Endometrium (tissue), 2 donors: ENCODE data around the gene PTMS.
A peak's percentile ranks its signal among the peaks of the same experiment; 100 is the strongest.

Experiments
- FAIRE-seq: peaks from 2 replicates; lab custom pipeline; 2012; peaks lifted over from hg19 to GRCh38; lab: Jason Lieb, UNC
- donor health status: control.
- donor health status: control.

PTMS gene

GRCh38 chr12:6752167-6752920 is 13.8 kb upstream of the PTMS start:
- no peak for FAIRE-seq

GRCh38 chr12:6752921-6753771 is 13.0 kb upstream of the PTMS start, which contains the start of gene MLF2:
MLF2 (minus strand) TSS chr12:6753141; CDS start chr12:6752334, 807 bp downstream.
- peak; percentile 93 for FAIRE-seq

GRCh38 chr12:6753772-6754356 is 12.3 kb upstream of the PTMS start:
- FAIRE-seq: no peak

GRCh38 chr12:6754411-6754810 is 11.8 kb upstream of the PTMS start:
- no peak for FAIRE-seq

- no peak for FAIRE-seq
Measured at GRCh38 chr12:6757028-6757690, 9.0 kb upstream of the PTMS start.

- no peak for FAIRE-seq
Measured at GRCh38 chr12:6758506-6759095, 7.6 kb upstream of the PTMS start.

GRCh38 chr12:6759741-6760140 is 6.4 kb upstream of the PTMS start:
- FAIRE-seq: no peak

- FAIRE-seq: no peak
Measured at GRCh38 chr12:6763380-6763779, 2.8 kb upstream of the PTMS start.

GRCh38 chr12:6764011-6764828 is 1.9 kb upstream of the PTMS start:
- peak; percentile 99 for FAIRE-seq

GRCh38 chr12:6765048-6765633 is 1.0 kb upstream of the PTMS start:
- no peak for FAIRE-seq

GRCh38 chr12:6766651-6767349 is 637 bp downstream of the PTMS start:
- FAIRE-seq: no peak

GRCh38 chr12:6767353-6768319 is 1.5 kb downstream of the PTMS start:
- FAIRE-seq: no peak

GRCh38 chr12:6768437-6768914 is 2.3 kb downstream of the PTMS start:
- no peak for FAIRE-seq

GRCh38 chr12:6768990-6769389 is 2.8 kb downstream of the PTMS start:
- FAIRE-seq: no peak

GRCh38 chr12:6769666-6770065 is 3.5 kb downstream of the PTMS start:
- no peak for FAIRE-seq

- no peak for FAIRE-seq
Measured at GRCh38 chr12:6770094-6770493, 3.9 kb downstream of the PTMS start.

GRCh38 chr12:6770600-6770999 is 4.4 kb downstream of the PTMS start:
- FAIRE-seq: no peak

GRCh38 chr12:6771091-6771495 is 4.9 kb downstream of the PTMS start:
- FAIRE-seq: no peak
